ENCODE data around the gene ITGB8. TPM values are rescaled to one million over a fixed set of nuclear protein-coding genes. Genes with fewer than 3 reads are reported as not detected.

Gene ITGB8
- total RNA-seq, 4 donors from 2014 or later: 199 to 606 (median 388) TPM

DNA sequence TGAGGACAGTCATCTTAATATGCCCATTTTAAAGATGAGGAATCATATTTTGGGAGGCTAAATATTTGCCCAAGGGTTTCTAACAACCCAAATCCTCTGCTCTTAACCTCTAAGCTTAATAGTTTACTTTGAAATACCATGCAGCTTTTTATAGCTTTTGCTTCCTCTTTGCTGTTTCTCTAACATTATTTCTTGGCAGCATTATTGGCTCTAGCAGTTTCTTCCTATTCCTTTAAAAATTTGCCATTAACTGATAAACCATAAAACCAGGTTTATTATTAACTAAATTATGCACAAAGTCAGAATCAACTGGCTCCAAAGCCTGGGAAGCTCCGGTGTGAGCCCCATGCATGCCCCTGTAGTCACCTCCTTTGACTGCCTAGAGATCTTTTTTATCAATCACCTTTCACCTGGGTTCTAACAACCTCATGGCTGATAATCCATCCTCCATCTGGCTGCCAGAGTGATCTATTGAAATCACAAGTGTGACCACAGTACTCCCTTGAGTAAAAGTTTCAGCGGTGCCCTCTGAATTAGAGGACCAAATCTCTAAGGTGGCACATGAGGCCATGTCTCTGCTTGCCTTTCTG, 62.4 kb downstream of the ITGB8 start:
- Histone ChIP-seq H3K27ac (peak overlapping the region in 2 of 4 donors; percentile 41 to 52), H3K9me3 (no peaks in the 10 kb centered on the region), H3K4me3 (no peak overlapping the region), H3K4me1 (peaks cover 0 to 22% (median 0%) of the 10 kb centered on the region in 4 donors), H3K36me3 (peaks cover 0 to 78% (median 0%) of the 10 kb centered on the region in 3 donors), H3K27me3 (no peaks in the 10 kb centered on the region)
- WGBS, 2 donors: 78 to 86% methylated on average over 2 of the region's 2 CpGs
- DNase-seq (ENCODE audit: low spot score in 2 of 2): no peak
- no peak for TF ChIP-seq EP300 (IDR thresholded peaks at IDR 0.05)

DNA sequence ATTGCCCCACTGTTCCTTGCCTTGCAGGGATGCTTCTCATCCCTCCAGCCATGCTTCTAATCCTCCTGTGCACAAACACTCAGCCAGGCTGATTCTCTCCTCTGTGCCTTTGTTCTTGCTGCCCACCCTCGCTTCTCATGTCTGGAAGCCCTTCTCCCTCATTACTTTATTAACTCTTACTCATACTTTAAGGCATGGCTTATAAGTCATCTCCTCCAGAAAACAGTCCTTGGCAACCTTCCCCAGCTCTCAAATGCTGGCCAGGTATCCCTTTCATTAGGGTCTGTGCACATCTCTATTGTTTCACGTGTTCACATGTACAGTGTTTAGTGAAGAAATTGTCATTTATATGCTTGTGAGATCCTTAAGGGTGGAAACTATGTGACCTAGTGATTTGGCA, 62.9 kb downstream of the ITGB8 start:
- H3K4me1 ChIP-seq: peaks cover 0 to 22% (median 0%) of the 10 kb centered on the region in 4 donors
- peaks cover 0 to 76% (median 0%) of the 10 kb centered on the region in 3 donors for H3K36me3 ChIP-seq
- H3K4me3 ChIP-seq: no peak overlapping the region
- no peaks in the 10 kb centered on the region for H3K27me3 ChIP-seq
- TF ChIP-seq POLR2A (IDR thresholded peaks at IDR 0.05): no peak
- TF ChIP-seq, protein P1, sequence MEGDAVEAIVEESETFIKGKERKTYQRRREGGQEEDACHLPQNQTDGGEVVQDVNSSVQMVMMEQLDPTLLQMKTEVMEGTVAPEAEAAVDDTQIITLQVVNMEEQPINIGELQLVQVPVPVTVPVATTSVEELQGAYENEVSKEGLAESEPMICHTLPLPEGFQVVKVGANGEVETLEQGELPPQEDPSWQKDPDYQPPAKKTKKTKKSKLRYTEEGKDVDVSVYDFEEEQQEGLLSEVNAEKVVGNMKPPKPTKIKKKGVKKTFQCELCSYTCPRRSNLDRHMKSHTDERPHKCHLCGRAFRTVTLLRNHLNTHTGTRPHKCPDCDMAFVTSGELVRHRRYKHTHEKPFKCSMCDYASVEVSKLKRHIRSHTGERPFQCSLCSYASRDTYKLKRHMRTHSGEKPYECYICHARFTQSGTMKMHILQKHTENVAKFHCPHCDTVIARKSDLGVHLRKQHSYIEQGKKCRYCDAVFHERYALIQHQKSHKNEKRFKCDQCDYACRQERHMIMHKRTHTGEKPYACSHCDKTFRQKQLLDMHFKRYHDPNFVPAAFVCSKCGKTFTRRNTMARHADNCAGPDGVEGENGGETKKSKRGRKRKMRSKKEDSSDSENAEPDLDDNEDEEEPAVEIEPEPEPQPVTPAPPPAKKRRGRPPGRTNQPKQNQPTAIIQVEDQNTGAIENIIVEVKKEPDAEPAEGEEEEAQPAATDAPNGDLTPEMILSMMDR (IDR thresholded peaks at IDR 0.05): no peak
- TF ChIP-seq EP300 (IDR thresholded peaks at IDR 0.05): no peak
- DNase-seq (ENCODE audit: low spot score in 2 of 2): no peak
- WGBS, 2 donors: 82 to 90% methylated on average over 2 of the region's 2 CpGs
- H3K9me3 ChIP-seq: no peaks in the 10 kb centered on the region
- peak overlapping the region in 2 of 4 donors; percentile 41 to 52 for H3K27ac ChIP-seq

DNA sequence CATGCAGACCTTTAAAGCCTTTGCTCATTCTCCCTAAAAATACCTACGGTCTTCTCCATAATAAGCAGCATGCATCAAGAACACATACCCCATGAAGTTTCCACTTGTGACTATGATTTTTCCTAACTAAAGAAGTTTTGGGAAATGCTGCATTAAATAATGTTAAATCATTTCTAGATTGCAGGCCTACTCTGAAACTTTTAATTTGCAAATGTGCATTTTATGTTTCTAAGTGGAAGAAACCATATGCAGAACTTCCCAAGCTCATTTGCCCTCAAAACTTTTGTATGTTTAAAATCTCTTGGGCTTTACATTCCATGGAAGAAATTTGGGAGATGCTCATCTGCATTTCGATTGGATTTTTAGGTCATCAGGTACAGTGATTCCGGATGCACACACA, 63.6 kb downstream of the ITGB8 start:
- Histone ChIP-seq H3K4me3 (no peak overlapping the region), H3K27me3 (no peaks in the 10 kb centered on the region), H3K27ac (no peak overlapping the region), H3K4me1 (peaks cover 0 to 22% (median 0%) of the 10 kb centered on the region in 4 donors), H3K9me3 (no peaks in the 10 kb centered on the region), H3K36me3 (peaks cover 0 to 70% (median 0%) of the 10 kb centered on the region in 3 donors)
- TF ChIP-seq EP300 (IDR thresholded peaks at IDR 0.05): no peak
- no peak for TF ChIP-seq POLR2A (IDR thresholded peaks at IDR 0.05)
- TF ChIP-seq, protein P1 (IDR thresholded peaks at IDR 0.05): no peak
- 93 to 94% methylated on average over 3 of the region's 3 CpGs for WGBS, 2 donors
- no peak for DNase-seq (ENCODE audit: low spot score in 2 of 2)

DNA sequence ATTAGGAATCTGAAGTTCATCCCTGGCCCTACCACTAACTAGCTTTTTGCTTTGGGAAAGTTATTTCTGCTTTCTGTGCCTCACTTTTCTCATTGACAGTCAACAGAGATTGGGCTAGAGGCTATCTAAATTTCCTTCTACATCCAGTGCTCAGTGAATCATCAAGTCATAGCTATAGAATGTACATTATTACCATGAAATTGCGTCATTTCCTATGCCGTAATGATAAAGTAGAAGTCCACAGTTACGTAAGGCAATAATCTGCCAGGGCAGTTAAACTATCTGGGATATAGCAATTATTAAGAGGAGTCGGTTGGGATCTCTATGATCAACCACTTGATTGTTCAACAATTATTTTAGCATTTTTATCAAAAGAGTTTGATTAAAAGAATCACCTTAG, 64.4 kb downstream of the ITGB8 start:
- Histone ChIP-seq H3K9me3 (no peaks in the 10 kb centered on the region), H3K27me3 (no peaks in the 10 kb centered on the region), H3K4me3 (no peak overlapping the region), H3K27ac (peak overlapping the region in 1 of 4 donors; percentile 28), H3K36me3 (peaks cover 0 to 69% (median 0%) of the 10 kb centered on the region in 3 donors), H3K4me1 (peaks cover 0 to 20% (median 0%) of the 10 kb centered on the region in 4 donors)
- no peak for DNase-seq (ENCODE audit: low spot score in 2 of 2)
- 90 to 91% methylated on average over 4 of the region's 4 CpGs for WGBS, 2 donors
- TF ChIP-seq POLR2A (IDR thresholded peaks at IDR 0.05): no peak
- no peak for TF ChIP-seq EP300 (IDR thresholded peaks at IDR 0.05)
- TF ChIP-seq, protein P1 (IDR thresholded peaks at IDR 0.05): no peak

DNA sequence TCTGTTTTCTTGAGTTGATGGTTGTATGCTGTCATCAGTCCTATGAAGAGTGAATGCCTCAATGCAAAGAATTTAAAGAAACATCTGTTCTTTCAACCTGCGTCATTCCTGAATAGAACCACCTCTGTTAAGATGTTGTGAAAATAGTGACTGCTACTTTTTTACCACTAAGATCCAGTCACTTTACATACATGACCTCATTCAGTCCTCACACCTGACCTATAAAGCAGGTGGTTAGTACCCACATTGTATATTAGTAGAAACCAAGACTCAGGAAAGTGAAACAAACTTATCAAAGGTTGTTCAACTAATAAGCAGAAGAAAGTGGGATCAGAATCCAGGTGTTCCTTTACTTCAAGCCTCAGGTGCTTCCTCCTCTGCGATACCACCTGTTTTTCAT, 64.8 kb downstream of the ITGB8 start:
- Histone ChIP-seq H3K4me1 (peaks cover 0 to 20% (median 0%) of the 10 kb centered on the region in 4 donors), H3K27me3 (no peaks in the 10 kb centered on the region), H3K36me3 (peaks cover 0 to 69% (median 0%) of the 10 kb centered on the region in 3 donors), H3K27ac (no peak overlapping the region), H3K9me3 (no peaks in the 10 kb centered on the region), H3K4me3 (no peak overlapping the region)
- 95 to 98% methylated on average over 2 of the region's 2 CpGs for WGBS, 2 donors
- DNase-seq (ENCODE audit: low spot score in 2 of 2): no peak
- TF ChIP-seq EP300 (IDR thresholded peaks at IDR 0.05) (no peak), POLR2A (IDR thresholded peaks at IDR 0.05) (no peak)

DNA sequence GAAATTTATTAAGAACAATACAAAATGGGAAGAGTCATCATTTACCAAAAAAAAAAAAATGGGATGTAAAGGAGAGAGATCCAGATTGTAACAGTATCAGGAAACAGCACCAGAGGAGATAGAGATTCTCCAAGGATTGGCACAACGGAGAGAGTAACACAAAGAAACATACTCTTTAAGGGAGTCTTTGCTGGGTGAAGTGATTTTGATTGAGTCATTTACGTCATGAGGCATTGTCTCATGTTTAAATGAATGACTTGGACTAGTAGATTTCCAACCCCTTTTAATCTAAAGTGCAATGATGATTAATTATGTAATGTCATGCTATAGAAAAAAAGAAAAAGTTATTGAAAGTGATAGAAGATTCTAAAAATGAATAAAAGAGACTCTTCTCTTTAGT, 68.8 kb downstream of the ITGB8 start:
- H3K4me3 ChIP-seq: no peak overlapping the region
- peaks cover 0 to 40% (median 0%) of the 10 kb centered on the region in 3 donors for H3K36me3 ChIP-seq
- no peak for DNase-seq (ENCODE audit: low spot score in 2 of 2)
- no peaks in the 10 kb centered on the region for H3K27me3 ChIP-seq
- 40 to 57% methylated on average over 2 of the region's 2 CpGs for WGBS, 2 donors
- no peaks in the 10 kb centered on the region for H3K9me3 ChIP-seq
- peaks cover 0 to 32% (median 19%) of the 10 kb centered on the region in 4 donors for H3K4me1 ChIP-seq
- TF ChIP-seq, protein P1 (IDR thresholded peaks at IDR 0.05): no peak
- TF ChIP-seq EP300 (IDR thresholded peaks at IDR 0.05): no peak
- TF ChIP-seq POLR2A (IDR thresholded peaks at IDR 0.05): no peak
- H3K27ac ChIP-seq: peak overlapping the region in 1 of 4 donors; percentile 61

Measured in tibial nerve (tissue), 4 donors.